ENCODE results near the gene ARMC2.
A peak's percentile ranks its signal among the peaks of the same experiment; 100 is the strongest.

Gene ARMC2

GRCh38 chr6:108836061-108836460 lies 12.2 kb upstream of the ARMC2 start:
- DNase-seq = no peak

GRCh38 chr6:108837236-108837971 lies 10.8 kb upstream of the ARMC2 start:
- peak; percentile 26 to 57 for DNase-seq

GRCh38 chr6:108838101-108838717 lies 10.0 kb upstream of the ARMC2 start:
- DNase-seq = no peak

GRCh38 chr6:108839083-108839642 lies 9.1 kb upstream of the ARMC2 start:
- DNase-seq = no peak

- DNase-seq = no peak
Observed at GRCh38 chr6:108840919-108841318, 7.3 kb upstream of the ARMC2 start.

GRCh38 chr6:108841377-108841855 lies 6.8 kb upstream of the ARMC2 start:
- peak; percentile 27 to 62 for DNase-seq

GRCh38 chr6:108844135-108844534 lies 4.1 kb upstream of the ARMC2 start:
- no peak for DNase-seq

- no peak for DNase-seq
Observed at GRCh38 chr6:108845145-108845544, 3.1 kb upstream of the ARMC2 start.

GRCh38 chr6:108846101-108846500 lies 2.1 kb upstream of the ARMC2 start:
- DNase-seq = no peak

- DNase-seq = no peak
Observed at GRCh38 chr6:108846628-108847027, 1.6 kb upstream of the ARMC2 start.

- no peak for DNase-seq
Observed at GRCh38 chr6:108847738-108848115, 495 bp upstream of the ARMC2 start.

- DNase-seq = peak in 1 of 2 donors; percentile 39
Observed at GRCh38 chr6:108850669-108851465, 2.6 kb downstream of the ARMC2 start.

- DNase-seq = no peak
Observed at GRCh38 chr6:108851756-108852155, 3.5 kb downstream of the ARMC2 start.

- DNase-seq = no peak
Observed at GRCh38 chr6:108853077-108853476, 4.9 kb downstream of the ARMC2 start.

- peak in 1 of 2 donors; percentile 49 for DNase-seq
Observed at GRCh38 chr6:108862479-108863191, 14.4 kb downstream of the ARMC2 start.

GRCh38 chr6:108865751-108866286 lies 17.6 kb downstream of the ARMC2 start:
- peak in 1 of 2 donors; percentile 24 for DNase-seq

GRCh38 chr6:108866798-108867197 lies 18.6 kb downstream of the ARMC2 start:
- no peak for DNase-seq

GRCh38 chr6:108868647-108869046 lies 20.4 kb downstream of the ARMC2 start:
- DNase-seq = no peak

GRCh38 chr6:108869876-108870275 lies 21.7 kb downstream of the ARMC2 start:
- no peak for DNase-seq

GRCh38 chr6:108870357-108870756 lies 22.1 kb downstream of the ARMC2 start:
- no peak for DNase-seq

GRCh38 chr6:108872141-108872557 lies 23.9 kb downstream of the ARMC2 start:
- peak; percentile 33 to 46 for DNase-seq

GRCh38 chr6:108872575-108872974 lies 24.4 kb downstream of the ARMC2 start:
- no peak for DNase-seq
